Activated CD8-positive, alpha-beta memory T cell treated with anti-CD3 and anti-CD28 coated beads, Interleukin-2, amount 10 ng/mL, durations not matched to agents 7 days and 5 days (primary cell): ENCODE measurements around the gene CCL5. TPM values are rescaled to one million over a fixed set of nuclear protein-coding genes. Genes with fewer than 3 reads are reported as not detected.
"Not testable (repeated sequence)": the region's sequence is repeated elsewhere in the genome, so short reads cannot be mapped to it uniquely, and the experiment has no call there.

Experiments
- ATAC-seq: fragments of 150-1000 bp; cut with Tn5 transposase; one replicate; pipeline ENCODE4 v1.10.0; 2021; ENCODE audit warnings: moderate library complexity
- CTCF ChIA-PET: fragments of 350-600 bp; sonication (Branson Sonifier 250); formaldehyde crosslinking; loops from one replicate; lab custom pipeline; 2021; ENCODE audit warnings: antibody characterized with exemption; lab: Charles Lee
- DNase-seq: peaks from one replicate; pipeline ENCODE4 v3.0.0-alpha.2; 2020
- H3K27ac Mint-ChIP-seq: one replicate; pipeline ENCODE4 v1.8.0; 2021; ENCODE audit warnings: mild to moderate bottlenecking, mixed read lengths
- H3K27me3 Mint-ChIP-seq: one replicate; pipeline ENCODE4 v1.8.0; 2021; ENCODE audit warnings: mixed read lengths
- H3K36me3 Mint-ChIP-seq: one replicate; pipeline ENCODE4 v1.8.0; 2021; ENCODE audit warnings: mild to moderate bottlenecking, mixed read lengths
- H3K4me1 Mint-ChIP-seq: one replicate; pipeline ENCODE4 v1.8.0; 2021; ENCODE audit warnings: mixed read lengths
- H3K4me3 Mint-ChIP-seq: one replicate; pipeline ENCODE4 v1.8.0; 2021; ENCODE audit warnings: mild to moderate bottlenecking, moderate library complexity, mixed read lengths
- H3K9me3 Mint-ChIP-seq: one replicate; pipeline ENCODE4 v1.8.0; 2022; ENCODE audit warnings: low read depth, mixed read lengths
- total RNA-seq, 2 experiments: library from RNA; stranded (reverse); gene quantifications; one replicate each; pipeline ENCODE4 v1.2.3, GENCODE V29; 2021

Gene CCL5
- total RNA-seq, 2 experiments from 2014 or later: 973 to 1,249 TPM

DNA sequence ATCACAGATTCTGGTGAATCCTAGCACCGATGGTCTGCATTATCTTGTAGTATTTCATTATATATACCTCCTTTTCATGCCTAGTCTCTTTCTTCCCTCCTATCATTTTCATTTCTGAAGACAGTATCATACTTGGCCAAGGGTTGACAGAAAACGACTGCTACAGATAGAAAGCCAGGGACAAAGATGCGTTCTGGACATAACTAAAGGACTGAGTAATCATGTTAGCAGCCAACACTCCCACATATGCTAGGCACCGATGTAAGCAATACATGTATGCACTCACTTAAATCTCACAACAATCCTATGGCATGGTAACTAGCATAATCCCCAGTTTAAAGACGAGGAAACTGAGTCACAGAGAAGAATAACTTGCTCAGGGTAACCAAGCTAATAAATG lies 27.5 kb upstream of the CCL5 start:
- no peaks in the 10 kb centered on the region for H3K27me3 Mint-ChIP-seq
- H3K9me3 Mint-ChIP-seq: no peaks in the 10 kb centered on the region
- no peak overlapping the region for H3K27ac Mint-ChIP-seq
- peaks cover 49% of the 10 kb centered on the region for H3K4me1 Mint-ChIP-seq
- H3K36me3 Mint-ChIP-seq: peaks cover 44% of the 10 kb centered on the region
- no peak for DNase-seq
- ATAC-seq: no peak
- no peak overlapping the region for H3K4me3 Mint-ChIP-seq
- CTCF ChIA-PET: interaction anchor here (1.0 to 1.3 kb wide), 2 partner anchors 15 to 23 kb away, joined by 4 to 5 read pairs; partner anchors contain the start of gene RDM1

DNA sequence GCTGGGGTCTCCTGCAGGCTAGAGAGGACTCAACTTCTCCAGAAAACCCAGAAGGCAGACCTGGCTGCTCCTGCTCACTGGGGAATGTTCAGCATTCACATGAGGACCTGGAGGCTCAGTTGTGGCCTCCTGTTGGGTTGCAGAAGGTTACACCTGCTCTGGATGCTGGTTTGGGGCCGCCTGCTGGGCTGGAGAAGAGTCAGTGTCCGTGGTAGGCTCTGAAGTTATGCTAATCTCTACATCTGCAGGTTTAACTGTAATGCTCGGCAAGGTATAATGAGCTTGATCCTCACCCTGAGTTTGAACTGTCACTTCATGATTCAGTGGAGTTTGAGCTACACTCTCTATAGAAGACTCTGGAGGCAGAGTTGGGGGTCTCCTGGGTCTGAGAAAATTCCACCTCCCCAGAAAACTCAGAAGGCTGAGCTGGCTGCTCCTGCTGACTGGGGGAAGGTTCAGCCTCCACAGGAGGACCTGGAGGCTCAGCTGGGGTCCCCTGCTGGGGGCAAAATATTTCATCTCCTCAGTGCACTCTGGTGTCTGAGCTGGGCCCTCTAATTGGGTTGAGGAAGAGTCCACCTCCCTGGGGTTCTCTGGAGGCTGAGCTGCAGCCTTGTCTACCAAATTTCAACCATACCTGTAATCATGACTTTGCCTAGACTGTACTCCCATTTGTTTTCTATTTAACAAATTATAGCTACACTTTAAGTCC lies 26.9 kb upstream of the CCL5 start:
- Mint-ChIP-seq H3K27me3 (no peaks in the 10 kb centered on the region), H3K36me3 (peaks cover 43% of the 10 kb centered on the region)

DNA sequence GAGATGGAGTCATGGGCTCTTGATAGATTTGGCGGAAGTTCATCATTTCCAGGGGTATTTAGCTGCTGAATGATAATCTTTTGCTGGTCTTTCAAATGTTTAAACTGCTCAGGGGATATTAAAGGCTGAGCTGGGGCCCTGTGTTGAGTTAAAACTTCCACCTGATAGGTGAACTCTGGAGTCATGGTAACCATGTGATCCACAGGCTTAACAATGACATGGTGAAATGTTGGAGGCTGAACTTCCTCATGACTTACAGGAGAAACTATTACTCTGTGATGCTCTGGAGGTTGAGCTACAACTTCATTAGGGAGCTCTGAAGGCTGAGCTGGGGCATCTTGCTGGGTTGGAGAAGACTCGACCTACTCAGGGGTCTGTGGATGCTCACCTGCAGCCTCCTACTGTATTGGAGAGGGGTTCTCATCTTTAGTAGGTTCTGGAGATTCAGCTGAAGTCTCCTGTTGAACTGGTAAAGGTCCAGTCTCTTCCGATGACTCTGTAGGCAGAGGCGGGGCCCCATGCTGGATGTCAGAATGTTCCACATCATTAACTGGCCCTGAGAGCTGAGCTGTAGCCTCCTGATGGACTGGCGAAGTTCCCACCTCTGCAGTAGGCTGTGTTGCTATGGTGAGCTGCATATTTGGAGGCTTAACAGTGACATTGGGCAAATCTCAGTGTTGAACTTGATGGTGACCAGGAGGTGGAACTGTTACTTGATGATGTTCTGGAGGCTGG lies 26.2 kb upstream of the CCL5 start:
- CTCF ChIA-PET: interaction anchor here (0.7 to 1.5 kb wide), 3 partner anchors 14 to 677 kb away, joined by 3 to 5 read pairs (median 3); partner anchors contain the start of gene CCL5
- no peak for ATAC-seq
- H3K36me3 Mint-ChIP-seq: peaks cover 39% of the 10 kb centered on the region
- H3K4me3 Mint-ChIP-seq: no peak overlapping the region
- H3K27ac Mint-ChIP-seq: no peak overlapping the region
- DNase-seq: no peak
- H3K4me1 Mint-ChIP-seq: peaks cover 54% of the 10 kb centered on the region
- no peaks in the 10 kb centered on the region for H3K27me3 Mint-ChIP-seq
- no peaks in the 10 kb centered on the region for H3K9me3 Mint-ChIP-seq

More for the DNA sequence above, 26.9 kb upstream of the CCL5 start:
- Mint-ChIP-seq H3K27ac (no peak overlapping the region), H3K9me3 (no peaks in the 10 kb centered on the region), H3K4me3 (no peak overlapping the region), H3K4me1 (peaks cover 50% of the 10 kb centered on the region)
- ATAC-seq (no peak), DNase-seq (no peak)
- CTCF ChIA-PET: interaction anchor here (1.0 to 1.5 kb wide), 3 partner anchors 15 to 28 kb away, joined by 3 to 5 read pairs (median 4); partner anchors contain the start of genes CCL5 and RDM1

DNA sequence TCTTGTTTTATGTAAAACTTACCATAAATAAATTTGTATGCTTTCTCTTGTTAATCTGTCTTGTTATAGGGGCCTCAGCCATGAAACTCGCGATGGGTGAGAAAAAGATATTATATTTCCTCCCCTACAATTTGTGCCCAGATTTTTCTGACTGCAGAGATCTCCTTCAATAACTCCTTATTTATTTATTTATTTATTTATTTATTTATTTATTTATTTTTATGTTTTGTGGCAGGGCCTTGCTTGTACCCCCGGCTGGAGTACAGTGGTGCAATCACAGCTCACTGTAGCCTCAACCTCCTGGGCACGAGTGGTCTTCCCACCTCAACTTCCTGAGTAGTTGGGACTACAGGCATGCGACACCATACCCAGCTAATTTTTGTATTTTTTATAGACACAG lies 23.3 kb upstream of the CCL5 start:
- Mint-ChIP-seq H3K9me3 (no peaks in the 10 kb centered on the region), H3K4me3 (no peak overlapping the region), H3K27ac (no peak overlapping the region), H3K36me3 (peaks cover 29% of the 10 kb centered on the region), H3K4me1 (peaks cover 68% of the 10 kb centered on the region), H3K27me3 (no peaks in the 10 kb centered on the region)
- CTCF ChIA-PET: interaction anchor here (1.0 to 16.1 kb wide), 4 partner anchors 15 to 139 kb away, joined by 3 to 254 read pairs (median 4); partner anchors contain the start of gene CCL5
- DNase-seq (no peak), ATAC-seq (no peak)

DNA sequence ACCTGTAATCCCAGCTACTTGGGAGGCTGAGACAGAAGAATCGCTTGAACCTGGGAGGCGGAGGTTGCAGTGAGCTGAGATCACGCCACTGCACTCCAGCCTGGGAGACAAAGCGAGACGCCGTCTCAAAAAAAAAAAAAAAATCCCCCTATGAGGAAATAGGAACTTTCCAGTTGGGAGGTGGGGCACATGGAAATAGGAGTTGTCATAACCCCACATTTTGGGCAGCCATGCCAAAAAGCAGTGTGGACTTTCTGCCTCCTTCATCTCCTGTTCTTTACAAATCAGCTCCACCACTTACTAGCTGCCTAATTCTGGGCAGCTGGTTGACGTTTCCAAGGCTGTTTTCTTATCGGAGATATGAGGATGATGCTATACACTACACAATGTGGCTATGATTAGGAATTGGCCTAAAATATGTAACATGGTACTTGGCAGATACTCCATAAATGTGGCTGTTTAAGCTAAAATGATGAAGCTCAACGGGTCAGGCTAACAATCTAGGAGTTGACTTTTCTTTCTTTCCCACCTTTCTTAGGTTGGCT lies 21.5 kb upstream of the CCL5 start:
- H3K27ac Mint-ChIP-seq: peak overlapping the region; percentile 91
- H3K4me3 Mint-ChIP-seq: no peak overlapping the region
- DNase-seq: no peak
- no peaks in the 10 kb centered on the region for H3K27me3 Mint-ChIP-seq
- H3K4me1 Mint-ChIP-seq: peaks cover 70% of the 10 kb centered on the region
- no peak for ATAC-seq
- H3K9me3 Mint-ChIP-seq: no peaks in the 10 kb centered on the region
- H3K36me3 Mint-ChIP-seq: peaks cover 24% of the 10 kb centered on the region
- CTCF ChIA-PET: interaction anchor here (1.2 to 16.1 kb wide), 5 partner anchors 10 to 52 kb away, joined by 4 to 254 read pairs (median 5); partner anchors contain the start of gene CCL5

DNA sequence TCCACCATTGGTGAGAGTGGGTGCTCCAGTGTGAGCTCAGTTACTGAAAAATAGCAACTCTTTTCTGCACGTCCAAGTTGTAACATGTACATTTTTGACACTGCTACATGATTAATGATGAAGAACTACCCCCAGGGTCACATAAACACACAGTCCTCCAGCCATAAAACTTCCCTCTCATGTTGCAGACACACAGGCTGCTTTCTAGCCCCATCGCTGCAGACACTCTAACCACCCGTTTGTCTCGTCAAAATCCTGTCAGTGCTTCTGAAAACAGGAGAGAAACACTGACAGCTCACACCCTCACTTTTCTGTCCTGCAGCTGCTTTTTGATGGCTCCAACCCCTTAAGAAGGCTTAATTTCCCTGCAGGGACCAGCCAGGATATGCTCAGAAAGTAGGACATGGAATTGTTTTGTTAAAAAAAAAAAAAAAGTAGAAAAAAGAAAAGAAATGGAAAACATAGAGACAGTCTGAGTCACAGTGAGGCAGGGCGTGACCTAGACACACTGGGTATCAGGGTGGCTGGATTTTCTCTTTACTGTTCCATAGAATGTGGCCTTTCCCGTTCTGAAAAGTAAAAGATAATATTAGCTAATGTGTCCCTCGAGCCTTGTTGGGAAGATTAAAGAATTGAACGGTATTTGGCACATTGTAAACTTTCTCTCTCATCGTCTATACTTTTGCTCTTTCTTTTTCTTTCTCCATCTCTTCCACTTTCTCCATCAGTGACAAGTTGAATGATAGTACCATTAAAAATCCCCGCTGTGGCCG lies 20.7 kb upstream of the CCL5 start:
- Mint-ChIP-seq H3K9me3 (no peaks in the 10 kb centered on the region), H3K4me3 (peak overlapping the region; percentile 66), H3K27ac (peak overlapping the region; percentile 91), H3K27me3 (no peaks in the 10 kb centered on the region), H3K36me3 (peaks cover 19% of the 10 kb centered on the region), H3K4me1 (peaks cover 75% of the 10 kb centered on the region)
- CTCF ChIA-PET: interaction anchor here (1.0 to 16.1 kb wide), 9 partner anchors 9 to 248 kb away, joined by 3 to 254 read pairs (median 5); partner anchors contain the start of genes CCL5 and RDM1
- ATAC-seq (peak; percentile 25), DNase-seq (peak; percentile 64)

DNA sequence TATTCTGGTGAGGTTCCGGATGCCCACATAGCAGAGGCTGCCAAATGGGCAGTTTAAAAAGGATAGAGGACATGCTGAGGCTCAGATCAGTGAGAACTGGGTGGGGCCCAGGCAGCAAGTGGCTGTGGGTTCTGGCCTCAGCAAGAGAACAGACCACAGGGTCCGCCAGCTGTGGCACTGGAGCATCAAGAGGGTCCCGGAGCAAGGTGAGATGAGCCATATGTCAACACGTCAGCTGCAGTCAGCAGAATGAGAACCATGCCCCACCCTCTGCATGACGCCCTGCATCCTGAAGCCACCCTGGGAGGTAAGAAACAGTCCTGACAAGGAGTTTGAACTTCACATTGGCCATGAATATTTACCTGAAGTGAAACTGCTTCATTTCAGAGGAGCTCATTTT lies 20.1 kb upstream of the CCL5 start:
- CTCF ChIA-PET: interaction anchor here (1.0 to 16.1 kb wide), 8 partner anchors 10 to 248 kb away, joined by 3 to 254 read pairs (median 7); partner anchors contain the start of genes CCL5 and RDM1
- H3K4me1 Mint-ChIP-seq: peaks cover 80% of the 10 kb centered on the region
- peak overlapping the region; percentile 91 for H3K27ac Mint-ChIP-seq
- H3K9me3 Mint-ChIP-seq: no peaks in the 10 kb centered on the region
- H3K27me3 Mint-ChIP-seq: no peaks in the 10 kb centered on the region
- DNase-seq (peak; percentile 82), ATAC-seq (peak; percentile 28)
- H3K4me3 Mint-ChIP-seq: peak overlapping the region; percentile 66
- peaks cover 16% of the 10 kb centered on the region for H3K36me3 Mint-ChIP-seq

DNA sequence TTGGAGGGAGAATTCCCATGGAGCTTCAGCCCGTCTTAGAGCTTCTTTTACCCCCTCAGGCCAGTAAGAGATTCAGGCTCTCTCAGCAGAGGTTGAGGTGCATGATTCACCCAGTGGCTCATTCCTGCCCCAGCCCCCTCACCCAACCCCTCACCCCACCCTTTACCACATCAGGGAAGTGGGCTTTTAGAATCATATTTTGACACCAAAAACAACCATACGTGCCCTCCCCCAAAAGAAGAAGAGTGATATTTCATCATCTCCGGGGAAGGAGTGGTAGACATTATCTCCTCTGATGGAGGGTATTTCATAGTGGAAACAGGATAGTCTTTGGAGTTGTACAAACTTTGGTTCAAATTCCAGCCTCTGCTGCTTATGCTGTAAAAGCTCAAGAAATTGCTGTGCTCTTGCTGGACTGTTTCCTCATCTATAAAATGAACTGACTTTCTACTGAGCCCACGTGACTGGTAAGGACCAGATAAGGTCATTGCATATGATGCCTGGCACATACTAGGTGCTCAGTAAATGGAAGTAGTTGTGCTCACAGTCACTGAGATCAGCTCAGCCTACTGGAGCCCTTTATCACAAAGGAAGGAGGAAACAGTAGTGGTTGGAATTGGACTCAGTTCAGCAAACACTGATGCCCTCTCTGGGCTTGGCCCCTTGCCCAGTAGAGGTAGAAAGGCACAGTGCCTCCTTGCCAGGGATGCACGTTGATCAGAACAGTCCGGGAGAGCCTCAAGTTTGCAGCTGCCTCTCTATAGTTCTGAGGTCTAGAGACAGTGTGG lies 18.3 kb upstream of the CCL5 start:
- Mint-ChIP-seq H3K4me3 (peak overlapping the region; percentile 66), H3K4me1 (peaks cover 88% of the 10 kb centered on the region), H3K36me3 (peaks cover 13% of the 10 kb centered on the region), H3K9me3 (no peaks in the 10 kb centered on the region), H3K27me3 (no peaks in the 10 kb centered on the region), H3K27ac (peak overlapping the region; percentile 91)
- ATAC-seq: peak; percentile 42
- CTCF ChIA-PET: interaction anchor here (1.0 to 16.1 kb wide), 9 partner anchors 8 to 251 kb away, joined by 3 to 254 read pairs (median 4); partner anchors contain the start of gene CCL5
- DNase-seq: peak; percentile 87

DNA sequence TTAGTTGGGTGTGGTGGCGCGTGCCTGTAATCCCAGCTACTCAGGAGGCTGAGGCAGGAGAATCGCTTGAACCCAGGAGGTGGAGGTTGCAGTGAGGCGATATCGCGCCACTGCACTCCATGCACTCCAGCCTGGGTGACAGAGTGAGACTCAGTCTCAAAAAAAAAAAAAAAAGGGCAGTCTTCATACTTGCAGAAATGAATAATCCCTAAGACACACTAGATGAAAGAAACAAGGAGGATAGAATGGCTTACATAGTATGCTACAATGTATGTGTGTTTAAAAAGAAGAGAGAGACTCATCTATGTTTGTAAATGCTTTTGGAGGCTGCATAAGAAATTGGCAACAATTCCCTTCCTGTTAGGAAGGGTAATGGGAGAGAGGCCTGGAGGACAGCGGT lies 17.6 kb upstream of the CCL5 start:
- H3K4me1 Mint-ChIP-seq: peaks cover 87% of the 10 kb centered on the region
- not testable (repeated sequence) for DNase-seq, H3K9me3 Mint-ChIP-seq, H3K27me3 Mint-ChIP-seq, H3K36me3 Mint-ChIP-seq, ATAC-seq
- H3K27ac Mint-ChIP-seq: peak overlapping the region; percentile 91
- H3K4me3 Mint-ChIP-seq: peak overlapping the region; percentile 63
- CTCF ChIA-PET: interaction anchor here (1.1 to 16.1 kb wide), 4 partner anchors 13 to 295 kb away, joined by 3 to 254 read pairs (median 14); partner anchors contain the start of gene CCL5

DNA sequence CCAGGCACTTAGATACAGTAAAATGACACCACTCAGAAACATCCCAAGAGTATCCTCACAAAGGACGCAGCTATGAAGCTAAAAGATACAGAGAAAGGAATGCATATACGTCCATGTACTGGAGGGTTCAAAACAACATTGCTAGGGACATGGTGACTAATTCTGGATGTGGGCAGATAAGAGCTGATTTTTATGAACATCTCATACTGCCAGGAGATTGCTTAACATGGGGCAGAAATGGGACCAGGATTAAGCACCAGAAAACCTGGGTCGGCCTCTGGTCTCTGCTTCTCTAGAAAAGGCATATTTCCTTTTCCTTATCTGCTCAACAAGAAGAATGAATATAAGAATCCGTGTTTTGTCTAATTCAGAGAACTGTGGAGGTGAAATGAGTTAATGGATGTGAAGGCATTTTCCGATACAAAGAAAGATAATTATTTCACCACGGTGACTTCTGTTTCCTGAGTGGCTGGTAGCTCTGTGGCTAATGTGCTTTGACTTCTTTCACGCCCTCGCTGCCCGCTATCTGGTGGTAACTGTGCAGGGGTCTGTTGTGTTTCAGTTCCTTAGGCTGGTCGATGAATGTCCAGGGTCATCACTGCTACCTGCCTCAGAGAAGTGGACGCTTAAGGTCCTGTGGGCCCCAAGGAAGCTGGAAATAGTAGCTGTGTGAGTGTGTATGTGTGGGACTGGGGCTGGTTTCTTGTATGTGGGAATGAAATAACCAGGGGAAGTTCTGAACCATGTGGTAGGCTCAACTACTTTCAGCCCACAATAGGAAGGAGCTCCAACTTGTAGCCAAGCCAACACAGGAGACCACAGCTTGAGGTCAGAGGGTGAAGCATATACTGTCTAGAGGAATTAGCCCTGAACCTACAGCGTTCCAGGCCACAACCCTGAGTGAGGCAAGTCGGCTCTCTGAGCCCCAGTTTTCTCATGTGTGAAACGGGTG lies 15.8 kb upstream of the CCL5 start:
- peaks cover 91% of the 10 kb centered on the region for H3K4me1 Mint-ChIP-seq
- no peaks in the 10 kb centered on the region for H3K9me3 Mint-ChIP-seq
- ATAC-seq (peak; percentile 56), DNase-seq (peak; percentile 95)
- peak overlapping the region; percentile 58 for H3K4me3 Mint-ChIP-seq
- no peaks in the 10 kb centered on the region for H3K27me3 Mint-ChIP-seq
- CTCF ChIA-PET: interaction anchor here (0.8 to 16.1 kb wide), 7 partner anchors 18 to 132 kb away, joined by 3 to 254 read pairs (median 3); partner anchors contain the start of genes CCL5 and RDM1
- peak overlapping the region; percentile 99 for H3K27ac Mint-ChIP-seq
- peaks cover 6% of the 10 kb centered on the region for H3K36me3 Mint-ChIP-seq

DNA sequence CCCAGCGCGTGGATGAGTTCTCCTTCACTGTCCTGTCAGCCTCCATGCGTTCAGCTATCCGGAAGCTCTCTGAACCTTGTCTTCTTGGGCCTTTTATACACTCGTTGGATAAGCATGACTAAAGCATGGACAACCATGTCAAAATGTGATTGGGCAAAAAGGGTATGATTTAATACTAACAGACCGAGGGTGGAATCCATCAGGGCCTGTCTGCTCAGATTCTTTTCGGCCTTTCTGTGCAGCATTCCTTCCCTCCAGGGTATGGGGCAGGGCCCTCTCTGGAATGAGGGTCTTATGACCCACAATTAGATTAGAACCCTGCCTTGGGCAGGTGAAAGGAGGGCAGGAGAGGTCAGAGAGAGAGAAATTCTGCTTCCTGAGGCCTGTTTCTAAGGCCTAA lies 14.0 kb upstream of the CCL5 start:
- CTCF ChIA-PET: interaction anchor here (16.1 kb wide), 1 partner anchor 17 kb away, joined by 254 read pairs; the partner anchor contains the start of gene CCL5
- Mint-ChIP-seq H3K4me1 (peaks cover 91% of the 10 kb centered on the region), H3K27ac (peak overlapping the region; percentile 35), H3K27me3 (no peaks in the 10 kb centered on the region), H3K4me3 (no peak overlapping the region), H3K9me3 (no peaks in the 10 kb centered on the region), H3K36me3 (peaks cover 8% of the 10 kb centered on the region)
- DNase-seq (no peak), ATAC-seq (no peak)
